A549 (cell line): Measurements from ENCODE around the gene SAG. TPM values are rescaled to one million over a fixed set of nuclear protein-coding genes. Genes with fewer than 3 reads are reported as not detected.

Experiments used
- ATAC-seq, 2 experiments: fragments of 200-7000 bp in 1 of 2; fragments of >200 bp in 1 of 2; cut with Nextera tagmentation in 1 of 2; cut with Tn5 transposase in 1 of 2; 3 replicates each; pipeline versions ENCODE4 v1.8.0 to v1.9.1; 2018 to 2020; ENCODE audit warnings: mild to moderate bottlenecking in 1 of 2, moderate library complexity in 1 of 2
- CTCF ChIA-PET: fragments of 300-600 bp; sonication (Branson Sonifier 250); formaldehyde crosslinking; extraction: SDS; loops from one replicate; lab custom pipeline; 2021; ENCODE audit warnings: antibody characterized with exemption, inconsistent platforms; lab: Yijun Ruan, JAX
- POLR2A ChIA-PET: fragments of 350-600 bp; formaldehyde crosslinking; extraction: SDS; loops from one replicate; lab custom pipeline; 2021; ENCODE audit warnings: antibody characterized with exemption, inconsistent platforms; lab: Yijun Ruan, JAX
- DNase-seq, 2 experiments: peaks; one replicate each; pipeline versions ENCODE4 v3.0.0 to v3.0.0-alpha.2; 2011 to 2016; ENCODE audit warnings: low read depth in 1 of 2, low spot score in 1 of 2
- FAIRE-seq: peaks from 2 replicates; lab custom pipeline; 2011; peaks lifted over from hg19 to GRCh38; lab: Jason Lieb, UNC
- H3K27ac ChIP-seq, 2 experiments: fragments of >200 bp; sonication (Bioruptor Twin); formaldehyde crosslinking; 3 replicates each; pipeline ENCODE4 v1.5.1; 2016 to 2017
- H3K4me1 ChIP-seq: fragments of >200 bp; sonication (Bioruptor Twin); formaldehyde crosslinking; 3 replicates; pipeline ENCODE4 v1.6.1; 2016
- H3K4me2 ChIP-seq: fragments of >200 bp; sonication (Bioruptor Twin); formaldehyde crosslinking; 3 replicates; pipeline ENCODE4 v1.6.1; 2016
- H3K4me3 ChIP-seq: fragments of >200 bp; sonication (Bioruptor Twin); formaldehyde crosslinking; 3 replicates; pipeline ENCODE4 v1.5.1; 2016
- H3K9me3 ChIP-seq: fragments of >200 bp; sonication (Bioruptor Twin); formaldehyde crosslinking; 3 replicates; pipeline ENCODE4 v1.6.1; 2016
- ATOH8 ChIP-seq: fragments of 250-450 bp; sonication (Bioruptor Pico); IDR thresholded peaks from 2 replicates; pipeline ENCODE4 v1.5.0; 2020; ENCODE audit warnings: low read depth, mild to moderate bottlenecking, moderate library complexity
- CBX2 ChIP-seq: fragments of 200-600 bp; sonication (generic); IDR thresholded peaks from 2 replicates; pipeline ENCODE4 v1.6.1; 2016; ENCODE audit warnings: low read depth, mild to moderate bottlenecking, borderline replicate concordance
- CBX8 ChIP-seq: fragments of 200-600 bp; sonication (generic); IDR thresholded peaks from 2 replicates; pipeline ENCODE4 v1.6.1; 2016
- CTCF ChIP-seq: fragments of >200 bp; sonication (Bioruptor Twin); formaldehyde crosslinking; IDR thresholded peaks from 3 replicates; pipeline ENCODE4 v1.5.1; 2016
- EHF ChIP-seq: fragments of 250-450 bp; sonication (Bioruptor Pico); IDR thresholded peaks from 2 replicates; pipeline ENCODE4 v1.5.0; 2020; ENCODE audit warnings: mild to moderate bottlenecking
- EHMT2 ChIP-seq: fragments of 200-600 bp; sonication (generic); IDR thresholded peaks from 2 replicates; pipeline ENCODE4 v1.6.1; 2016; ENCODE audit warnings: antibody characterized with exemption, low read depth, mild to moderate bottlenecking, moderate library complexity
- EP300 ChIP-seq, 2 experiments: fragments of >200 bp; sonication (Bioruptor Twin); formaldehyde crosslinking; IDR thresholded peaks; 2 replicates in 1 of 2; 3 replicates in 1 of 2; pipeline ENCODE4 v1.6.1; 2016 to 2017
- FOSL2 ChIP-seq, 2 experiments: fragments of 450-650 bp in 1 of 2; fragments of >200 bp in 1 of 2; sonication (Bioruptor Twin) in 1 of 2; formaldehyde crosslinking; IDR thresholded peaks; 2 replicates each; pipeline versions ENCODE4 v1.5.0 to v1.6.1; 2016 to 2020; ENCODE audit warnings: mild to moderate bottlenecking in 1 of 2, moderate library complexity in 1 of 2
- FOXS1 ChIP-seq: fragments of 250-450 bp; sonication (Bioruptor Pico); IDR thresholded peaks from 2 replicates; pipeline ENCODE4 v1.5.0; 2020; ENCODE audit warnings: mild to moderate bottlenecking, moderate library complexity
- HES2 ChIP-seq: fragments of >200 bp; sonication (Bioruptor Twin); formaldehyde crosslinking; IDR thresholded peaks from 2 replicates; pipeline ENCODE4 v1.6.1; 2016
- HEYL ChIP-seq: fragments of 250-450 bp; sonication (Bioruptor Pico); IDR thresholded peaks from 2 replicates; pipeline ENCODE4 v1.8.0; 2021; ENCODE audit warnings: mild to moderate bottlenecking, moderate library complexity
- HMGXB4 ChIP-seq: fragments of 250-450 bp; sonication (Bioruptor Pico); IDR thresholded peaks from 2 replicates; pipeline ENCODE4 v1.5.0; 2021; ENCODE audit warnings: mild to moderate bottlenecking, moderate library complexity, borderline replicate concordance
- HOXA7 ChIP-seq: fragments of 250-450 bp; sonication (Bioruptor Pico); IDR thresholded peaks from 2 replicates; pipeline ENCODE4 v1.5.0; 2020; ENCODE audit warnings: mild to moderate bottlenecking, moderate library complexity
- JUN ChIP-seq, 2 experiments: fragments of >200 bp; sonication (Bioruptor Twin); formaldehyde crosslinking; IDR thresholded peaks; 2 replicates in 1 of 2; 3 replicates in 1 of 2; pipeline ENCODE4 v1.6.1; 2016 to 2017
- KDM5A ChIP-seq: fragments of 200-600 bp; sonication (generic); IDR thresholded peaks from 2 replicates; pipeline ENCODE4 v1.6.1; 2016; ENCODE audit warnings: antibody characterized with exemption, mild to moderate bottlenecking
- MAFK ChIP-seq: fragments of 450-650 bp; IDR thresholded peaks from 2 replicates; pipeline ENCODE4 v1.6.1; 2014; ENCODE audit not compliant: partially characterized antibody
- MAX ChIP-seq: IDR thresholded peaks from 2 replicates; pipeline ENCODE4 v1.6.1; 2012
- MYC ChIP-seq: IDR thresholded peaks from 2 replicates; pipeline ENCODE4 v1.6.1; 2012; ENCODE audit warnings: mild to moderate bottlenecking, inconsistent platforms, low read length, improper control_type of control experiment, borderline replicate concordance
- NPAS2 ChIP-seq: fragments of 250-450 bp; sonication (Bioruptor Pico); IDR thresholded peaks from 2 replicates; pipeline ENCODE4 v1.8.0; 2022; ENCODE audit warnings: mild to moderate bottlenecking, moderate library complexity, borderline replicate concordance
- NR3C1 ChIP-seq: fragments of >200 bp; sonication (Bioruptor Twin); formaldehyde crosslinking; IDR thresholded peaks from 3 replicates; pipeline ENCODE4 v1.6.1; 2017
- PHF8 ChIP-seq: fragments of 200-600 bp; sonication (generic); IDR thresholded peaks from 2 replicates; pipeline ENCODE4 v1.6.1; 2016; ENCODE audit warnings: low read depth, mild to moderate bottlenecking, antibody characterized with exemption, moderate library complexity, borderline replicate concordance
- POLR2A ChIP-seq: IDR thresholded peaks from 2 replicates; pipeline ENCODE4 v1.6.1; 2012; ENCODE audit warnings: mild to moderate bottlenecking, low read length
- RARB ChIP-seq: fragments of 250-450 bp; sonication (Bioruptor Pico); IDR thresholded peaks from 2 replicates; pipeline ENCODE4 v1.8.0; 2021; ENCODE audit warnings: mild to moderate bottlenecking, moderate library complexity
- RCOR1 ChIP-seq: fragments of 150-350 bp; IDR thresholded peaks from 2 replicates; pipeline ENCODE4 v1.6.1; 2014; ENCODE audit warnings: antibody characterized with exemption, low read length, low read depth
- RNF2 ChIP-seq: fragments of 200-600 bp; sonication (generic); IDR thresholded peaks from 2 replicates; pipeline ENCODE4 v1.6.1; 2016; ENCODE audit warnings: low read depth, mild to moderate bottlenecking, antibody characterized with exemption, moderate library complexity, borderline replicate concordance
- TFCP2L1 ChIP-seq: fragments of 250-450 bp; sonication (Bioruptor Pico); IDR thresholded peaks from 2 replicates; pipeline ENCODE4 v1.5.0; 2021; ENCODE audit warnings: mild to moderate bottlenecking
- ZC3H11A ChIP-seq: fragments of 450-650 bp; IDR thresholded peaks from 2 replicates; pipeline ENCODE4 v1.6.1; 2014; ENCODE audit warnings: antibody characterized with exemption, mild to moderate bottlenecking
- ZFP36 ChIP-seq: fragments of 450-650 bp; IDR thresholded peaks from 2 replicates; pipeline ENCODE4 v1.6.1; 2014; ENCODE audit warnings: borderline replicate concordance; ENCODE audit not compliant: partially characterized antibody
- ZSCAN20 ChIP-seq: fragments of 250-450 bp; sonication (Bioruptor Pico); IDR thresholded peaks from 2 replicates; pipeline ENCODE4 v1.8.0; 2022; ENCODE audit warnings: mild to moderate bottlenecking, moderate library complexity
- WGBS: methylation state at CpG from one replicate; pipeline ENCODE4 v1.1.6; 2017; ENCODE audit errors: missing lambda C conversion rate; 5-methylcytosine and 5-hydroxymethylcytosine counted together
- polyA plus RNA-seq, 4 experiments: library from polyadenylated mRNA; depleted of rRNA in 3 of 4; stranded (reverse); fragments of >200 nt; fragmentation: RNase III in 1 of 4; extraction: RNeasy Plus Mini Kit Qiagen cat#74134 plus additional on column Dnase treatment in 1 of 4; gene quantifications; 2 replicates in 3 of 4; 3 replicates in 1 of 4; pipeline ENCODE4 v1.2.3, GENCODE V29; 2011 to 2017

The SAG gene
- polyA plus RNA-seq, 2 of the 4 experiments (the other 2 are of a cell fraction): not detected

GRCh38 chr2:233278921-233279320 is 28.7 kb upstream of the SAG start:
- ChIA-PET CTCF (interaction anchor here (0.8 to 1.1 kb wide), 2 partner anchors 54 to 140 kb away, joined by 3 read pairs; no protein-coding TSS in a partner anchor), POLR2A (no interaction called here)
- no peak for TF ChIP-seq RARB
- TF ChIP-seq KDM5A: no peak
- no peak for TF ChIP-seq ATOH8 (CRISPR knock-in tag)
- TF ChIP-seq PHF8: no peak
- TF ChIP-seq JUN (IDR thresholded peaks at IDR 0.05): no peak
- no peak for TF ChIP-seq FOXS1 (CRISPR knock-in tag)
- TF ChIP-seq EP300 (IDR thresholded peaks at IDR 0.05): no peak
- TF ChIP-seq MYC: no peak
- no peak for TF ChIP-seq NPAS2
- no peak for TF ChIP-seq CTCF
- no peak for TF ChIP-seq CBX8
- TF ChIP-seq RNF2: no peak
- no peak for TF ChIP-seq FOSL2 (IDR thresholded peaks at IDR 0.05)
- TF ChIP-seq FOSL2 (CRISPR knock-in tag; IDR thresholded peaks at IDR 0.05): no peak
- no peak for TF ChIP-seq RCOR1
- TF ChIP-seq TFCP2L1: no peak
- DNase-seq: no peak
- Histone ChIP-seq H3K9me3 (no peaks in the 10 kb centered on the region), H3K27ac (no peak overlapping the region), H3K4me2 (no peak overlapping the region), H3K4me1 (no peaks in the 10 kb centered on the region), H3K4me3 (no peak overlapping the region)
- FAIRE-seq: no peak
- ATAC-seq: no peak
- 90% methylated on average over 2 of the region's 2 CpGs for WGBS

- WGBS: 92% methylated on average over 4 of the region's 4 CpGs
- CTCF ChIA-PET: no interaction called here
- ATAC-seq: no peak
- Histone ChIP-seq H3K4me3 (no peak overlapping the region), H3K27ac (no peak overlapping the region), H3K9me3 (no peaks in the 10 kb centered on the region), H3K4me2 (no peak overlapping the region), H3K4me1 (no peaks in the 10 kb centered on the region)
- no peak for FAIRE-seq
- no peak for TF ChIP-seq ZC3H11A
- TF ChIP-seq HOXA7 (CRISPR knock-in tag): no peak
- TF ChIP-seq MAFK: no peak
- TF ChIP-seq CBX8: no peak
- no peak for TF ChIP-seq POLR2A
- no peak for TF ChIP-seq HMGXB4 (CRISPR knock-in tag)
- no peak for TF ChIP-seq MYC
- no peak for TF ChIP-seq FOSL2 (IDR thresholded peaks at IDR 0.05)
- no peak for TF ChIP-seq FOSL2 (CRISPR knock-in tag; IDR thresholded peaks at IDR 0.05)
- no peak for TF ChIP-seq EHMT2
- no peak for TF ChIP-seq HEYL (CRISPR knock-in tag)
- no peak for TF ChIP-seq CBX2
- TF ChIP-seq ZSCAN20: no peak
- no peak for TF ChIP-seq ZFP36
- TF ChIP-seq HES2: no peak
- TF ChIP-seq MAX: no peak
- TF ChIP-seq ATOH8 (CRISPR knock-in tag): no peak
- no peak for TF ChIP-seq NR3C1
- no peak for TF ChIP-seq EHF (CRISPR knock-in tag)
- no peak for TF ChIP-seq NPAS2
- no peak for DNase-seq
- POLR2A ChIA-PET: no interaction called here
These were observed 27.4 kb upstream of the SAG start for GRCh38 chr2:233280114-233280693.
